GM15510 (cell line): ENCODE measurements around the gene PRKCH.

Source experiments
- POLR2A ChIP-seq: IDR thresholded peaks from 3 replicates; pipeline ENCODE4 v1.6.1; 2011; ENCODE audit warnings: borderline replicate concordance; ENCODE audit not compliant: insufficient read length; ENCODE audit errors: extremely low read depth

The PRKCH gene

GRCh38 chr14:61577506-61577931 is 256.1 kb downstream of the PRKCH start:
- no peak for TF ChIP-seq POLR2A

GRCh38 chr14:61578745-61579144 is 257.4 kb downstream of the PRKCH start:
- no peak for TF ChIP-seq POLR2A

- no peak for TF ChIP-seq POLR2A
Observed at GRCh38 chr14:61581340-61581739, 260.0 kb downstream of the PRKCH start.

GRCh38 chr14:61581955-61582615 is 260.7 kb downstream of the PRKCH start:
- TF ChIP-seq POLR2A: no peak

GRCh38 chr14:61582815-61583214 is 261.4 kb downstream of the PRKCH start:
- TF ChIP-seq POLR2A: no peak

GRCh38 chr14:61584331-61584741 is 263.0 kb downstream of the PRKCH start:
- no peak for TF ChIP-seq POLR2A

GRCh38 chr14:61585598-61586543 is 264.5 kb downstream of the PRKCH start:
- no peak for TF ChIP-seq POLR2A

GRCh38 chr14:61586544-61587055 is 265.2 kb downstream of the PRKCH start:
- no peak for TF ChIP-seq POLR2A

- no peak for TF ChIP-seq POLR2A
Observed at GRCh38 chr14:61587081-61587713, 265.8 kb downstream of the PRKCH start.

GRCh38 chr14:61588419-61588901 is 267.1 kb downstream of the PRKCH start:
- no peak for TF ChIP-seq POLR2A

GRCh38 chr14:61589691-61590581 is 268.6 kb downstream of the PRKCH start:
- no peak for TF ChIP-seq POLR2A

- TF ChIP-seq POLR2A: no peak
Observed at GRCh38 chr14:61591862-61592261, 270.5 kb downstream of the PRKCH start.

GRCh38 chr14:61593330-61593729 is 272.0 kb downstream of the PRKCH start:
- TF ChIP-seq POLR2A: no peak

- TF ChIP-seq POLR2A: no peak
Observed at GRCh38 chr14:61596990-61597389, 275.6 kb downstream of the PRKCH start.

GRCh38 chr14:61598980-61599379 is 277.6 kb downstream of the PRKCH start:
- no peak for TF ChIP-seq POLR2A

- TF ChIP-seq POLR2A: no peak
Observed at GRCh38 chr14:61599942-61600341, 278.6 kb downstream of the PRKCH start.
